Esophagus muscularis mucosa (tissue), 4 donors: ENCODE results near the gene PDS5A. TPM values are rescaled to one million over a fixed set of nuclear protein-coding genes. Genes with fewer than 3 reads are reported as not detected.

Source experiments
- DNase-seq: peaks from one replicate; pipeline ENCODE4 v3.0.0-alpha.2; 2017; ENCODE audit errors: extremely low spot score
- H3K27ac ChIP-seq, 4 donors: fragments of 200-600 bp; sonication (generic); replicated peaks in 1 of 4; 1 replicate in 3 of 4; 2 replicates in 1 of 4; pipeline ENCODE4 v1.5.1; 2016 to 2019; ENCODE audit warnings: mild to moderate bottlenecking in 1 of 4
- H3K27me3 ChIP-seq, 4 donors: fragments of 200-600 bp; sonication (generic); one replicate each; pipeline versions ENCODE4 v1.5.1 to v1.6.0; 2016 to 2019
- H3K36me3 ChIP-seq, 4 donors: fragments of 200-600 bp; sonication (generic); one replicate each; pipeline ENCODE4 v1.5.1; 2016 to 2019
- H3K4me1 ChIP-seq, 4 donors: fragments of 200-600 bp; sonication (generic); one replicate each; pipeline ENCODE4 v1.5.1; 2016 to 2019
- H3K4me3 ChIP-seq, 4 donors: fragments of 200-600 bp; sonication (generic); 1 replicate in 2 of 4; 2 replicates in 2 of 4; pipeline ENCODE4 v1.5.1; 2016 to 2019; ENCODE audit warnings: mild to moderate bottlenecking in 4 of 4, moderate library complexity in 1 of 4
- H3K9me3 ChIP-seq, 4 donors: fragments of 200-600 bp; sonication (generic); 1 replicate in 3 of 4; 2 replicates in 1 of 4; pipeline ENCODE4 v1.5.1; 2016 to 2019
- EP300 ChIP-seq: sonication (generic); formaldehyde crosslinking; IDR thresholded peaks from one replicate; pipeline ENCODE4 v1.6.1; 2017; ENCODE audit warnings: antibody characterized with exemption
- POLR2A ChIP-seq: fragments of 450-650 bp; IDR thresholded peaks from one replicate; pipeline ENCODE4 v1.6.1; 2017; ENCODE audit warnings: antibody characterized with exemption, moderate library complexity, mild to moderate bottlenecking, low read depth
- POLR2AphosphoS5 ChIP-seq, 2 donors: sonication (generic); formaldehyde crosslinking; IDR thresholded peaks; one replicate each; pipeline ENCODE4 v1.6.1; 2017; ENCODE audit warnings: antibody characterized with exemption in 2 of 2
- WGBS: methylation state at CpG from one replicate; pipeline ENCODE4 v1.1.5; 2018; 5-methylcytosine and 5-hydroxymethylcytosine counted together
- intact Hi-C: fragments of 100-400 bp; cut with DNase I; formaldehyde crosslinking; loops from one replicate; pipeline ENCODE4 v1.15.1; 2023
- total RNA-seq, 4 donors: library from RNA; depleted of rRNA; stranded (reverse); fragments of >200 nt; gene quantifications; one replicate each; pipeline versions ENCODE4 v1.1.0 to v1.2.1, GENCODE V29; 2016
- TF ChIP-seq, protein P1 (sequence below), 3 experiments: fragments of 200-600 bp in 2 of 3; fragments of 450-650 bp in 1 of 3; sonication (generic) in 2 of 3; IDR thresholded peaks; one replicate each; pipeline ENCODE4 v1.5.1; 2017 to 2019; ENCODE audit warnings: antibody characterized with exemption in 3 of 3, mild to moderate bottlenecking in 2 of 3, moderate library complexity in 1 of 3

PDS5A gene
- total RNA-seq, 4 donors from 2014 or later = 48.2 to 56.1 (median 51.3) TPM

DNA sequence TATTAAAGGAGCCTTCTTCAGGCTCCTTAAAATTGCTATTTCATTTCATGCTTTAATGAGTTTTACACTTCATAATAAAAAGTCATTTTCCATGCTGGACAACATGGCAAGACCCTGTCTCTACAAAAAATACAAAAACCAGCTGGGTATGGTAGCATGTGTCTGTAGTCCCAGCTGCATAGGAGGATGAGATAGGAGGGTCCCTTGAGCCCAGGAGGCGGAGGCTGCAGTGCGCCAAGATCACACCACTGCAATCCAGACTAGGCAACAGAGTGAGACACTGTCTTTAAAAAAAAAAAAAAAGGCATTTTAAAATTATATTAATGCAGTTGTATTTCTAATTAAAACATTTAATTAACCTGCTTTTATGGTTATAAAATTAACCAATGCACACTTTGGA is 49.2 kb downstream of the PDS5A start:
- no peak overlapping the region for H3K27ac ChIP-seq

DNA sequence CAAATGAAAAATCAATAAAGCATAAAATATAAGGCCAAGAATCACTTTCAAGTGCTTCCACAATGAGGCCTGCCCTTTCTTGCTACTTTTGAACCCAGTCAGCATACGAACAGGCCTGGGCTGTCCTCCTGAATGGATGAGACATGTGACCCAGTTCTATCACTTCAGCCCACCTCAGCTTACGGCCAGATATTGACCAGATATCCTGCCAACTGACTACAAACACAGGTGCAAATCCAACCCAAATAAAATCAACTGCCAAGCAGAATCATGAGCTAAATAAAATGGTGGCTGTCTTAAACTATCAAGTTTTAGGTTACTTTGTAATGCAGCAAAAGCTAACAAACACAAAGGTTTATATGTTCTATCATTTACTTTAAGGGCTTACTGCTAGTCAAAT is 53.7 kb downstream of the PDS5A start:
- peaks cover 3 to 45% (median 19%) of the 10 kb centered on the region in 4 donors for H3K36me3 ChIP-seq
- H3K4me1 ChIP-seq = peaks cover 0 to 3% (median 0%) of the 10 kb centered on the region in 4 donors
- H3K27ac ChIP-seq = no peak overlapping the region
- intact Hi-C loops = no loop called here
- DNase-seq = no peak
- WGBS = 67% methylated on average over 2 of the region's 2 CpGs
- no peak for TF ChIP-seq EP300
- no peak for TF ChIP-seq POLR2AphosphoS5 (IDR thresholded peaks at IDR 0.05)
- no peak for TF ChIP-seq POLR2A
- TF ChIP-seq, protein P1, sequence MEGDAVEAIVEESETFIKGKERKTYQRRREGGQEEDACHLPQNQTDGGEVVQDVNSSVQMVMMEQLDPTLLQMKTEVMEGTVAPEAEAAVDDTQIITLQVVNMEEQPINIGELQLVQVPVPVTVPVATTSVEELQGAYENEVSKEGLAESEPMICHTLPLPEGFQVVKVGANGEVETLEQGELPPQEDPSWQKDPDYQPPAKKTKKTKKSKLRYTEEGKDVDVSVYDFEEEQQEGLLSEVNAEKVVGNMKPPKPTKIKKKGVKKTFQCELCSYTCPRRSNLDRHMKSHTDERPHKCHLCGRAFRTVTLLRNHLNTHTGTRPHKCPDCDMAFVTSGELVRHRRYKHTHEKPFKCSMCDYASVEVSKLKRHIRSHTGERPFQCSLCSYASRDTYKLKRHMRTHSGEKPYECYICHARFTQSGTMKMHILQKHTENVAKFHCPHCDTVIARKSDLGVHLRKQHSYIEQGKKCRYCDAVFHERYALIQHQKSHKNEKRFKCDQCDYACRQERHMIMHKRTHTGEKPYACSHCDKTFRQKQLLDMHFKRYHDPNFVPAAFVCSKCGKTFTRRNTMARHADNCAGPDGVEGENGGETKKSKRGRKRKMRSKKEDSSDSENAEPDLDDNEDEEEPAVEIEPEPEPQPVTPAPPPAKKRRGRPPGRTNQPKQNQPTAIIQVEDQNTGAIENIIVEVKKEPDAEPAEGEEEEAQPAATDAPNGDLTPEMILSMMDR (IDR thresholded peaks at IDR 0.05) = no peak
- H3K9me3 ChIP-seq = no peaks in the 10 kb centered on the region
- no peaks in the 10 kb centered on the region for H3K27me3 ChIP-seq
- H3K4me3 ChIP-seq = no peak overlapping the region

More for the DNA sequence above, 49.2 kb downstream of the PDS5A start:
- Histone ChIP-seq H3K9me3 (no peaks in the 10 kb centered on the region), H3K27me3 (no peaks in the 10 kb centered on the region), H3K4me3 (no peak overlapping the region), H3K4me1 (peaks cover 7 to 13% (median 8%) of the 10 kb centered on the region in 4 donors), H3K36me3 (peaks cover 0 to 33% (median 13%) of the 10 kb centered on the region in 4 donors)
- WGBS = 86% methylated on average over 2 of the region's 2 CpGs
- DNase-seq = no peak
- intact Hi-C loops = no loop called here
- TF ChIP-seq, protein P1 (IDR thresholded peaks at IDR 0.05) = no peak
- TF ChIP-seq EP300 = no peak
- no peak for TF ChIP-seq POLR2AphosphoS5 (IDR thresholded peaks at IDR 0.05)
- TF ChIP-seq POLR2A = no peak

DNA sequence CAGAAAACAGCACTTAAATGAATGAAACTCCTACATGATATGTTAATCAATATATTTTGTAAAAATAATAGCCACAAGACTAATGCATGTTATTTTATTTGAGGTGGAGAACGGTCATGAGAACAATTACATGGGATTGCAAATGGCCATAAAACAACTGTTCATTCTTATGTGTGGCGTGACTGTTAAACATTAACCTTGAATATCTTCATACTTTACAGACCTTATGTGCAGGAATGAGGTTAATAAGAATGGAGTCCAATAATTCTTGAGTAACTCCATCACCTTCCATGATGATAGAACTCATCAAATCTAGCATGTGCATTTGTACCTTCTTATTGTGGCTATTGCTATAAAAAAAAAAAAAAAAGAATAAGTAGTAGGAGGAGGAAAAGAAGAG is 55.3 kb downstream of the PDS5A start:
- Histone ChIP-seq H3K36me3 (peaks cover 3 to 48% (median 30%) of the 10 kb centered on the region in 4 donors), H3K9me3 (no peaks in the 10 kb centered on the region), H3K27me3 (no peaks in the 10 kb centered on the region), H3K27ac (no peak overlapping the region), H3K4me3 (no peak overlapping the region), H3K4me1 (no peaks in the 10 kb centered on the region)
- intact Hi-C loops = no loop called here
- TF ChIP-seq, protein P1 (IDR thresholded peaks at IDR 0.05) = no peak
- TF ChIP-seq POLR2AphosphoS5 (IDR thresholded peaks at IDR 0.05) = no peak
- TF ChIP-seq POLR2A = no peak
- TF ChIP-seq EP300 = no peak
- no peak for DNase-seq
- 98% methylated on average over 2 of the region's 2 CpGs for WGBS

DNA sequence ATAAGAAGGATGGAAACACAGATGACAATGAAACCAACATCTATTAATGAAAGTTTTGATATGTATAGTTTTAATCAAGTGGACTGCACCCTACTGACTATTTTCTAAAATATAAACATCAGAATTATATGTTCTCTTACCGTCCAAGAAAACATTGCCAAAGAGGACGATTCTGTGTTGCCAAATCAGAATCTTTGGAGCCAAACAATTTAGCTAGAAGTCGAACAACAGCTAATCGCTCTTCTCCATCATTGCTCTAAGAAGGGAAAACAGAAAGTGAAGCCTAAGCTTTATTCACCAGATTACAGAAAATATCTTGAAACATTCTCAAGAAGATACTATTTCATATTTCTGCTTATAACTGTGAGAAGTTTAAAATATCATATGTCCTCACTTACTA is 64.2 kb downstream of the PDS5A start:
- H3K9me3 ChIP-seq = no peaks in the 10 kb centered on the region
- peaks cover 23 to 90% (median 56%) of the 10 kb centered on the region in 4 donors for H3K36me3 ChIP-seq
- H3K27ac ChIP-seq = no peak overlapping the region
- H3K4me1 ChIP-seq = peaks cover 0 to 3% (median 1%) of the 10 kb centered on the region in 4 donors
- no peak for DNase-seq
- intact Hi-C loops = no loop called here
- 71% methylated on average over 4 of the region's 4 CpGs for WGBS
- no peak overlapping the region for H3K4me3 ChIP-seq
- H3K27me3 ChIP-seq = no peaks in the 10 kb centered on the region
- TF ChIP-seq, protein P1 (IDR thresholded peaks at IDR 0.05) = no peak

DNA sequence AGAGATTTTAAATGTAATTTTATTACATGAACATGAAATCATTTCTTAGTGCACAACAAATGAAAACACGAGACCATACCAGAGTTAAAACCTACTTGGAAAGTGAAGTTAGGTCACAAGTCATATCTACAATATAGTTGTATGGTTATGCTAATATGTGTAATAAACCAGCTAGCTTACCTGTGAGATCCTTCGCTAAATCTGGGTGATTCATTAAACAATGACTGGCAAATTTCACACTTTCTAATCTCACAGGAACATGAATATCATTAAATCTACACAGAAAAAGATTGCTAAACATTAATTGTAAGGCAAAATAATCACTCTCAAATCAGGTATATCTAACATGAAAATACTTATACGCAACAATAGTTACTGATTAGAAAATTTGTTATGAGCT is 67.6 kb downstream of the PDS5A start:
- 91% methylated on average over 3 of the region's 3 CpGs for WGBS
- Histone ChIP-seq H3K4me1 (peaks cover 0 to 7% (median 5%) of the 10 kb centered on the region in 4 donors), H3K36me3 (peaks cover 5 to 79% (median 37%) of the 10 kb centered on the region in 4 donors), H3K27me3 (no peaks in the 10 kb centered on the region), H3K9me3 (no peaks in the 10 kb centered on the region), H3K27ac (no peak overlapping the region), H3K4me3 (no peak overlapping the region)
- TF ChIP-seq POLR2A = no peak
- TF ChIP-seq POLR2AphosphoS5 (IDR thresholded peaks at IDR 0.05) = no peak
- TF ChIP-seq, protein P1 (IDR thresholded peaks at IDR 0.05) = no peak
- no peak for TF ChIP-seq EP300
- intact Hi-C loops = no loop called here
- DNase-seq = no peak
